ENCODE results near the gene ZNF787. TPM values are rescaled to one million over a fixed set of nuclear protein-coding genes. Genes with fewer than 3 reads are reported as not detected.

ZNF787 gene
- polyA plus RNA-seq, 3 donors, result 14.8 to 29.8 (median 28.2) TPM

DNA sequence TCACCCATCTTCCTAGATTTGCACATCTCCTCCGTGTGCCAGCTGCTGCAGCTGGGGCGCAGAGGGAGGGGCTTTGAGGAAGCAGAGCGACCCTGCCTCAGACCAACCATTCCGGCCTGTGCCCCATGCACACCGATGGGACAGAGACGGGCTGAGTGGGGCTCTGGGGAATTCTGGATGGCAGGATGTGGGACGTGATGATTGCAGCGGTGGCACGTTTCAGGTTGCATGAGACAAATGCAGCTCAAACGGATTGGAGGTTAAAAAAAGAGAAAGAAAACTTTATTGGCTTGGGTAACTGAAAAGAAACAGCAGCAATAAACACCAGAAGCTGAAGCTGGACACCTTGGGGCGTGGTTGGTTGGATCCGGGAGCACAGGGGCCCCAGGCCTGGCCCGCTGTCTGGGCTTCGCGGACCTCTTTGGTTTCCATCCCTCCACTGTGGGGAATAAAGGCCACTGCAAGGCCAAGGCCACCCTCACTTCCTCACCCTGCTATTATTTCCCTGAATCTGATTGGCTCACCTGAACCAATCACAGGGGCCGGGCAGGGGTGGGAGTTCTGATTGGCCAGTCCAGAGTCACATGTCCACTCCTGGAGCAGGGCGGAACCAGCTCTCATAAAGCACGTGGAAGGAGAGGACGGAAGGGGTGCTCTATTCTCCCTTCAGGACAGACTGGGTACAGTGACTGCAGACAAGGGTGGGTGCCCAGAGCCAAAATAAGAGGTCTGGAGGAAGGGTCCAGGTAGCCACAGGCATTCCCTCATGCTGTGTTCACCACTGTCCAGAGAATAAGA, 6.1 kb upstream of the ZNF787 start:
- WGBS, 3 donors, result 87 to 90% (median 87%) methylated on average over 19 of the region's 19 CpGs
- no peak overlapping the region for H3K27ac ChIP-seq (ENCODE audit: low read depth, low read length)

DNA sequence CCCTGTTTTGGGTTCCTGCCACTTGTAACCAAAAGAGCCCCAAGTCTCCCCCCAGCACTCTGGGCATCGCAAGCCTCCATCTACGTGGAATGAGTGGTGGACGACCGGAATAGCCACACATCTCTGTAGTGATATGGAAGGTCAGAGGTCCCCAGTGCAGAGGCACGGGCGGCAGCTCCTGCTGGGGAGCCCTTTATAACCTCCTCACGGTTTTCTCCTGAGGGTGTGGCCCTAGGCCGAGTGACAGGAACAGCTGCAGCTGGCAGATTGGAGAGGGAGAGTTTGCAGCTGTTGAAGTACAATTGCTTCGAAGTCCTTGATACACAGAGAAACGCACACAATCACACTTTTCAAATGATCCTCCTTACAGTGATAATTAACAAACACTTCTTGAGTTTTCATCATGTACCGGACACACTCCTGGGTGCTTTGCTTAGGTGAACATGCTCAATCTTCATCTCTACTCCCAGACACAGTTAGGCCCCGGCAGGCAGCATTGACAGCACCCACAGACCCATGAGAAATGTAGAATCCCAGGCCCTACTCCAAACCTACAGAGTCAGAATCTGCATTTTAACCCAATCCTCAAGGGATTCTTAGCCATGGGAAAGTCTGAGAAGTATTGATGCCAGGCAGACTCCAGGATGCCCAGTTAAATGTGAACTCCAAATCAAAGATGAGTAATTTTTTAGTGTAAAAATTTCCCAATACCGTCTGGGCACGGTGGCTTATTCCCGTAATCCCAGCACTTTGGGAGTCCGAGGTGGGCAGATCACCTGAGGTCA, 4.9 kb upstream of the ZNF787 start:
- no peak overlapping the region for H3K27ac ChIP-seq (ENCODE audit: low read depth, low read length)
- WGBS, 3 donors, result 46 to 76% (median 73%) methylated on average over 16 of the region's 16 CpGs

DNA sequence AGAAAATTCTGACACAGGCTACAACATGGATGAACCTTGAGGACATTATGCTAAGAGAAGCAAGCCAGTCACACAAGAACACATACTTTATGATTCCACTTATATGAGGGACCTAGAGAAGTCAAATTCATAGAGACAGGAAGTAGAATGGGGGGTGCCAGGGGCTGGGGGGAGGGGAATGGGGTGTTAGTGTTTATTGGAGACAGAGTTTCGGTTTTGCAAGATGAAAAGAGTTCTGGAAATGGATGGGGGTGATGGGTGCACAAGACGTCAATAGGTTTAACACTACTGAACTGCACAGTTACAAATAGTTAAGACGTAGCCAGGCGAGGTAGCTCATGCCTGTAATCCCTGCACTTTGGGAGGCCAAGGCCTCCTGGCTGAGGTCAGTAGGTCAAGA, 3.5 kb upstream of the ZNF787 start:
- WGBS, 3 donors, result 84 to 95% (median 86%) methylated on average over 4 of the region's 4 CpGs
- no peak overlapping the region for H3K27ac ChIP-seq (ENCODE audit: low read depth, low read length)

DNA sequence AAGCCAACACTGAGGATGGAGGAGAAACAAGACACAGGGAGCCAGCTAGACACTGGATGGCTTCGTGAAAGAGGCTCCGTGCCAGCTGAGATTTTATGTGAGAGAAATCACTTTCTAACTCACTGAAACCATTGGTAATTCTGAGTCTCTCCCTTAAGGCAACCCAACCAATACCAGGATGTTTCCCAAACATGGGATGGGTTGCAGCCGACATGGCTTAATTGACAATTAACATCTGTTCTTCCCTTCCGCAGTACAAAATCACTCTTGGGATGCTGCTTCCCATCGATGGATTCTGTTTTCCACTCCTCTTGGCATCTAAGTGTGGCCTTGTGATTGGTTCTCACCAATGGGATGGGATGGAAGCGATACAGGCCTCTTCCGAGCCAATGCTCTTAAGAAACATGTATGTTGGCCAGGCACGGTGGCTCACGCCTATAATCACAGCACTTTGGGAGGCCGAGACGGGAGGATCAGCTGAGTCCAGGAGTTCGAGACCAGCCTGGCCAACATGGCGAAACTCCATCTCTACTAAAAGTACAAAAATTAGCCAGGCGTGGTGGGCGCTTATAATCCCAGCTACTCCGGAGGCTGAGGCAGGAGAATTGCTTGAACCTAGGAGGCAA, 2.3 kb upstream of the ZNF787 start:
- 81 to 94% (median 84%) methylated on average over 16 of the region's 16 CpGs for WGBS, 3 donors
- H3K27ac ChIP-seq (ENCODE audit: low read depth, low read length), result no peak overlapping the region

DNA sequence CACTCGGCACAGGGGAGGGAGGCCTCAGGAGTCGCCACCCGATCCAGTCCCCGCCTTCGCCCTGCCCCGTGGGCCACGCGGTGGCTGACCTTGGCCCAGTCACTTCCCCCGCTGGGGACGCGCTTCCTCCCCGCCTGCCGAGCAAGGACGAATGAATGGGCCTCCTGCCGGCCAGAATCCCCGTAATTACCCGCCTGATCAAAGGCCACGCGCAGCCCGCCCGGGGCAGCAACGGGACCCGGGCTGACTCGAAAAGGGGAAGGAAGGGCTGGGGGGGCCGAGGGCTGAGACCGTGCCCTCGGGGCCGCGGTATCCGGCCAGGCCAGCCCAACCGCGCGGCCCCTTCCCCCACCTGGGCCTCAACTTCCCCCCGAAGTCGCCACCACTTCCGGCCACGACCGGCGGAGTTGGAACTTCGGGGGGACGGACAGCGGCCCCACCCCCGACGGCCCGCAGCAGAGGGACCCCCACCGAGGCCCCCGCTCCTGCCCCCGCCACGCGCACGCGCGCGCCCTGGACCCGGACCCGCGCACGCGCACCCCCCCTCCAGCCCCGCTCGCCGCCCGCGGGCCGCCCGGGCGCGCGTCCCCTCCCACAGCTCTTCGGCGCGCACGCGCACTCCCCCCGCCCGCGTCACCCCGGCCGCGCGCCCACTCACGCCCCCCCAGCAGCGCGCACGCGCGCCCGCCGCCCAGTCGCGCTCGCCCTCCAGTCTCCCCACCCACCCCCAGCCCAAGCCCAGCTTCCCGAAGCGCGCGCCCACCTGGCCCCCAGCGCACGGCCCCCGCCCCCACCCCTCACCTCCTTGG, 520 bp downstream of the ZNF787 start:
- peak overlapping the region; percentile 57 for H3K27ac ChIP-seq (ENCODE audit: low read depth, low read length)
- 0 to 1% (median 1%) methylated on average over 22 to 95 of the region's 99 CpGs for WGBS, 3 donors

DNA sequence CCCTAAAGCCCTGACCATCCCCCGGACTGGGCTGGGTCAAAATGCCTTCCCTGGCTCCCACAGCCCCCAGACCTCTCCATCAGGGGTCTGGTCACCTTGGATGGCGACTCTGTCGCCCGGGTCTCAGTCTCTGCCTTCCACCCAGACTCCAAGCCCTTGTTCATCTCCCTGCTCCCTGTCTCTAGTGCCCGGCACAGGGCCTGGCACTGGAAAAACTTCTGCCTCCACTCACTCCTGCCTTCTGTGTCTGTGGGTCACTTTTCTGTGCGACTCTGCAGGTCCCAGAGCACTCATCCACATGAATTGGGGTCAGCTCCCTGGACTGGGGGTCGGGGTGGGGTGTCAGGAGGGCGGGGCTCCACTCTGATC, 1.1 kb downstream of the ZNF787 start:
- peak overlapping the region; percentile 60 for H3K27ac ChIP-seq (ENCODE audit: low read depth, low read length)
- WGBS, 3 donors, result 5 to 11% (median 6%) methylated on average over 8 of the region's 8 CpGs

DNA sequence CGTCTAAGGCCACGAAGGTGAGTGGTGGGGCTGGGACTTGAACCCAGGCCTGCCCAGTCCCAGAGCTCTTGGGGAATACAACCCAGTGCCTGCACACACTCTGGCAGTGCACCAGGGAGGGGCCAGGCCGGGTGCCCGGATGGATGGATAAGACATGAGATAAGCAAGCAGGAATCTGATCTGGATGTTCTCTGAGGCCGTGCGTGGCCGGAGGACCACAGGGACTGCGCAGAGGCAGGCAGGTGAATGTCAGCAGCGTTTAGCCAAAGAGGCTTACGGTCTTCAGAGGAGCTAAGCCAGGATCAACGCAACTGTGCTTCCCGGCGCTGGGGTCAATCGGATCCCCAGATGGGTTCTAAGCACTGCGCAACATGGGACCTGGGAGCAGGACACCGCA, 1.5 kb downstream of the ZNF787 start:
- peak overlapping the region; percentile 60 for H3K27ac ChIP-seq (ENCODE audit: low read depth, low read length)
- WGBS, 3 donors, result 19 to 24% (median 20%) methylated on average over 16 of the region's 16 CpGs

DNA sequence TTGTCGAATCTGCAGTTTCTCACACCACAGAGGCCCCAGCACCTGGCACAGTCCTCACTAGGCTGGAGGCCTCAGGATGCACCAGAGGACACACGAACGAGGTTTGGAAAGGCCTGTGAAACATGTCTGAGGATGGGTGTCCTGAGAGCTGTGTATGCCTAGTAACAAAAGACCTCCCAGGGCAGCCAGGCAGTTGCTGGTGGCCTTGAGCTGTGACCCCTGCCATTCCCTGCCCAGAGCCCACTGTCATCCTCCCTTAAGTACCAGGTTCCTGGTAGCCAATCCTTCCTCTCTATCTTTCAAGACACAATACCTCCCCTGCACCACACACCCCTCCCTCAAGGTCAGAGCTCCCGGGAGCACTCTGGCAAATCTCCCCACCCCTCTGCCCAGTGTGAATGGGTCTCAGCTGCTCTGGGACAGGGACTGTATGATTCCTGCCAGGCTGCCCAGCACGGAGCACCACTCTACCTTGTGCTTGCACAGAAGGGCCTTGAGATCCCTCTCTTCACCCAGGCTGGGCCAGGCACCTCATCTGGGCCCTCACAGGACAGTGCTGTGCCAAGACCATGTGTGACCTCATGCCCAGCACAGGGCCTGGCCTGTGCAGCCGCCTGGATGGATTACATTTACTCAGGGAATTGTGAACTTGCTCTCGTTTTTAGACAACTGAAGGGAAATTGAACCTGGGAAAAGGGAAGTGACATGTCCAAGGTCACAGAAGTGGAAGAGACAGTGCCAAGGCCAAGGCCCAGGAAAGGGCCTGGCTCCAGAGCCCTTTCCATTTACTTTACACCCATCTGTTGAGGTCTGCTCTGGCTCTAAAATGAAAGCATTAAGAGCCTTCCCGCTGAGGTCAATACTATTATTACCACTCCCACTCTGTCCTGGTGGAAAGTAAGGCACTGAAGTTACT, 2.2 kb downstream of the ZNF787 start:
- H3K27ac ChIP-seq (ENCODE audit: low read depth, low read length), result no peak overlapping the region
- WGBS, 3 donors, result 19 to 34% (median 33%) methylated on average over 8 of the region's 8 CpGs

DNA sequence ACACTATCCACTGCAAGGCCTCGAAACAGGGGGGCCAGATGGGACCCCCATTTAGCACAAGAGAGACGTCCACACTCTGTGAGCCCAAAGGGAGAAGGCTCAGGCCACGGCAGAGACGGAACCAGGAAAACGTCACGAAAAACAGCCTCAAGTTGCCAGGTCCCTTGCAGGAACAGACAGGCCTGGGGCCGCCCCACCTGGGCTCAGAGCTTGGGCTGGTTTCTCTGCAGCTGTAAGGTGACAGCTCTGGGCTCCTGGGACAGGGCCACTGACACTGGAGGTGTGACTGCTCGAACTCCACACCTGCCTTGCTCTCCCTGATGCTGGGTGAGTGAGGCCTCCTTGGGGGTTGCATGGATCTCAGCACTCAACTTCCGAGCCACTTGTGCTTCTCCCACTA, 3.2 kb downstream of the ZNF787 start:
- WGBS, 3 donors, result 51 to 70% (median 68%) methylated on average over 9 of the region's 9 CpGs
- H3K27ac ChIP-seq (ENCODE audit: low read depth, low read length), result no peak overlapping the region

DNA sequence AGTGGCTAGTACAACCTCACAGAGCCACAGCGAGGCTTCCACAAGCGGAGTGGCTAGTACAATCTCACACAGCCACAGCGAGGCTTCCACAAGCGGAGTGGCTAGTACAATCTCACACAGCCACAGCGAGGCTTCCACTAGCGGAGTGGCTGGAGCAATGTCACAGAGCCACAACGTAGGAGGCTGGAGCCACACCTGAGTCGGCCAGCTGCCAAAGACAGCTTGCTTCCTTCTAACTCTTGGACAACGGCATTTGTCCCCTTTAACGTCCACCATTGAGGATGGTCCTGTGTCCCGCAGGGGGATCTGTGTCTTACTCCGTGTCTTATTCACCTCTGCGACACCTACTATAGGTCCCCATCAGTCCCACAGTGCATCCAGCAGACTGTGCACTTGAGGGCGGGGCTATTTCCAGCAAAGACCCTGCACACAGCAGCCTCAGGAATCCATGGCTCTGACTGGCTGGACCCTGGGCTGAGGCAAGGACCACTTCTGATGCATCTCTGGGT, 3.7 kb downstream of the ZNF787 start:
- no peak overlapping the region for H3K27ac ChIP-seq (ENCODE audit: low read depth, low read length)

DNA sequence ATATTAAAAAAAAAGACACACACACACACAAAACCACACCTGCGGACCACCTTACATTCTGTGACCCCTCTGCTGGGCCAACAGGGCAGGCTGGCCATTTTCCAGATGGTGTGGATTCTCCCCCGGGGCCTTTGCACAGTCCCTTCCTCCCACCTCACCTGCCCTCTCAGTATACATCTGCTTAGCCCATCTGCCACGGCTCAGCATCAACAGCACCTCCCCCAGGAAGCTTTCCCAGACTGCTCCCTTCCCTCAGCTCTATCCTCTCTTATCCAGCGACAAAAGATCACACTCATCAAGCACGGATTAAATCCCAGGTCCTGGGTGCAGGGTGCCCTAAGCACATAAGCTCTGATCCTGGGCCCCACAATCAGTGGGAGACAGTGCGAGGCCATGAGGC, 4.5 kb downstream of the ZNF787 start:
- no peak overlapping the region for H3K27ac ChIP-seq (ENCODE audit: low read depth, low read length)
- 79 to 89% (median 88%) methylated on average over 6 of the region's 6 CpGs for WGBS, 3 donors

More for the DNA sequence above, 3.7 kb downstream of the ZNF787 start:
- 57 to 86% (median 74%) methylated on average over 14 of the region's 14 CpGs for WGBS, 3 donors

DNA sequence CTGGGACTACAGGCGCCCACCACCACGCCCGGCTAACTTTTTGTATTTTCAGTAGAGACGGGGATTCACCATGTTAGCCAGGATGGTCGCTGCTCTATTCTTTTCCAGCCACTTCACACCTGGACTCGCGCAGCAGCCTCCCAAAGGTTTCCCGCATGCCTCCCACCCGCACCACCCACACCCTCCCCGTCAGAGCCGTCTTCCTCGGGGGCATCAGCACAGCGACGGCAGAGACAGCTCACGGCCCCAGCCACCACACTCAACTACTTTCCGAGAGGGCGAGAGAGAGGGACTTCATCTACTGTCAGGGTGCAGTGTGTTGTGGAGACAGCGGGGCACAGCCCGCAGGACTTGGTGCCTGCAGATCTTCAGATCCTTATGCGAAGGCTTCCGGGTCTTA, 5.6 kb downstream of the ZNF787 start:
- 93 to 95% (median 94%) methylated on average over 21 of the region's 21 CpGs for WGBS, 3 donors
- H3K27ac ChIP-seq (ENCODE audit: low read depth, low read length), result no peak overlapping the region

DNA sequence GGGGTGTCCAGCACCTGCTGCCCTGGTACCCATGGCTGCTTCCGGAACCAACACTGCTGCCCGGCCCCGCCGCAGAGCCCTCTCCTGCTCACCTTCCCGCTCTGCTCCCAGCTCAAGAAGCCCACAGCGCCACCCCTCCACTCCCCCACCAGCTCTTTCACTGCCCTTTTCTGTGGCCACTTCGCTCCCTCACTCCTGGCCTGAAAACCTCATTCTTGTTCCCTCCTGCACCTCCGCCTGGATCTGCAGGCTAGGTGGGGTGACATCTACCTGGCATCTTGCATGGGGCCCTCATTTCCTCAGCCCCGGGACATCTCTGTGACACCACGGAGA, 6.4 kb downstream of the ZNF787 start:
- no peak overlapping the region for H3K27ac ChIP-seq (ENCODE audit: low read depth, low read length)
- WGBS, 3 donors, result 81 to 91% (median 84%) methylated on average over 9 to 10 of the region's 10 CpGs

DNA sequence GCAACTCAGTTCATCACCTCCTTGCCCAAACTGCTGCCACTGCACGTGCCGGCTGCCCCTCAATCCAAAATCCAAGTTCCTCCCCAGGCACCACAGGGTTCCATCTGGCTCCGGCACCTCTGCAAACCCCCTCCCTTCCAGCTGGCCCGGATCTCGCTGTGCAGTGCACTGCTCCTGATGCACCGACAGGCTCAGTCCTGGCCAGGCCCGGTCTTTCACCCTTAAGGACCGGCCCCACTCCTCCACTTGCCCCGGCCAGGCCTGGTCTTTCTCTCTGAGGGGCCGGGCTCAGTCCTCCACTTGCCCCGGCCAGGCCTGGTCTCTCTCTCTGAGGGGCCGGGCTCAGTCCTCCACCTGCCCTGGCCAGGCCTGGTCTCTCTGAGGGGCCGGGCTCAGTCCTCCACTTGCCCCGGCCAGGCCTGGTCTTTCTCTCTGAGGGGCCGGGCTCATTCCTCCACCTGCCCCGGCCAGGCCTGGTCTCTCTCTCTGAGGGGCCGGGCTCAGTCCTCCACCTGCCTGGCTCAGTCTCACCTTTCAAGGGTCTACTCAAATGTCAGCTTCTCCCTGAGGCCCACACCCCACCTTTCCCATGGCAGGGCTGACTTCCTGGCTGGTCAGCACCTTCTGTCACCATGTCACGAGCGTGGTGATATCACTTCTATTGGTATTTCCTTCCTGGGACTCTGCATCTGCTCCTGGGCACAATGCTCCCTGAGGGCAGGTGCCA, 6.9 kb downstream of the ZNF787 start:
- H3K27ac ChIP-seq (ENCODE audit: low read depth, low read length), result no peak overlapping the region

DNA sequence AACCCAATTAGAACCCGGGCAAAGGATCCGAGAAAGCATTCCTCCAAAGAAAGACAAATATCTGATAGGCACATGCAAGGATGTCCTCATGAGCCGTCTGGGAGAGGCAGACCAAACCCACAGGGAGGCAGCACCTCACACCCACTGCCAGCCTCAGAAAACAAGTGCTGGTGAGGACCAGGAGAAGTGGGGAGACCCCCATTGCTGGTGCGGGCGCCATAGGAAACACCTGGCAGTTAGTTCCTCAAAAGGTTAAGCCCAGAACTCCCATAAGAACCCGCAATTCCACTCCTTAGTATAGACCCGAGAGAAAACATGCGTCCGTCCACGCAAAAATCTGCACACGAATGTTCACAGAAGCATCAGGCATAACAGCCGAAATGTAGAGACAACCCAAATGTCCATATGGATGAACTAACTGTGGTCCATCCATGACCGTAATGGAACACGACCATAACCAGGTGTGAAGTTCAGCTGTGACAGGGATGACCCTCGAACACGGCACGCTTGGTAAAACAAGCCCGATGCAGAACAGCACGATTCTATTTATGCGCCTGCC, 7.9 kb downstream of the ZNF787 start:
- 53 to 68% (median 56%) methylated on average over 20 of the region's 20 CpGs for WGBS, 3 donors

More for the DNA sequence above, 6.9 kb downstream of the ZNF787 start:
- 63 to 69% (median 68%) methylated on average over 16 to 18 of the region's 19 CpGs for WGBS, 3 donors

DNA sequence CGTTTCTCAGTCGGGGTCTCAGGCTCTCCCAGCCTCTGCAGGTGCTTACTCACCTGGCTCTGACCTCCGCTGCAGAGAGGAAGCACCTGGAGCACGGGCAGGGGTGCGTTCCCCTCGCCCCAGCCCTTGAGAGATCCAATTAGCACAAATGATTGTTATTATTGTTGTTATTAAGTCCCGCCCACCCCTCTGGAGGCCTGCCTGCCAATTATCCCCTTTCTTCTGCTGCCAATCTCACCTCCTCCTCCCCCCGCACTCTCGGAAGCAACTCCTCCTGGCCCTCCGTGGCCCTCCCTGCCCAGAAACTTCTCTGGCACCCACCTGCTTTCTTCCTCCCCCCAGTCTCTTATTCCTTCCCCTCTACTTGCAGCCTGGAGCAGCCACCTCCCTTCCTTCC, 8.8 kb downstream of the ZNF787 start:
- WGBS, 3 donors, result 29 to 47% (median 35%) methylated on average over 10 of the region's 10 CpGs
- H3K27ac ChIP-seq (ENCODE audit: low read depth, low read length), result no peak overlapping the region

More for the DNA sequence above, 7.9 kb downstream of the ZNF787 start:
- H3K27ac ChIP-seq (ENCODE audit: low read depth, low read length), result no peak overlapping the region
